ENCODE measurements around the gene CACNA1A.

The CACNA1A gene

GRCh38 chr19:13282486-13283065 is 223.7 kb downstream of the CACNA1A start:
- H3K4me1 ChIP-seq (ENCODE audit: insufficient read depth, low read length): no peaks in the 10 kb centered on the region
- no peak overlapping the region for H3K9ac ChIP-seq (ENCODE audit: low read depth, low read length)
- H3K27me3 ChIP-seq (ENCODE audit: insufficient read depth, low read length): no peaks in the 10 kb centered on the region
- no peaks in the 10 kb centered on the region for H3K9me3 ChIP-seq (ENCODE audit: insufficient read depth, low read depth, low read length)
- H3K4me3 ChIP-seq (ENCODE audit: low read length): no peak overlapping the region
- peaks cover 5% of the 10 kb centered on the region; the same call in 1 of the 2 replicates for H3K36me3 ChIP-seq (ENCODE audit: insufficient read depth, low read depth, low read length)
- H3K27ac ChIP-seq (ENCODE audit: low read length): no peak overlapping the region

GRCh38 chr19:13281567-13282291 is 224.6 kb downstream of the CACNA1A start:
- Histone ChIP-seq H3K4me3 (ENCODE audit: low read length) (no peak overlapping the region), H3K4me1 (ENCODE audit: insufficient read depth, low read length) (no peaks in the 10 kb centered on the region), H3K9me3 (ENCODE audit: insufficient read depth, low read depth, low read length) (no peaks in the 10 kb centered on the region), H3K36me3 (ENCODE audit: insufficient read depth, low read depth, low read length) (peaks cover 5% of the 10 kb centered on the region; the same call in 1 of the 2 replicates), H3K27me3 (ENCODE audit: insufficient read depth, low read length) (no peaks in the 10 kb centered on the region), H3K27ac (ENCODE audit: low read length) (no peak overlapping the region), H3K9ac (ENCODE audit: low read depth, low read length) (no peak overlapping the region)

- no peaks in the 10 kb centered on the region for H3K4me1 ChIP-seq (ENCODE audit: insufficient read depth, low read length)
- no peaks in the 10 kb centered on the region for H3K9me3 ChIP-seq (ENCODE audit: insufficient read depth, low read depth, low read length)
- no peaks in the 10 kb centered on the region for H3K27me3 ChIP-seq (ENCODE audit: insufficient read depth, low read length)
- H3K27ac ChIP-seq (ENCODE audit: low read length): no peak overlapping the region
- peaks cover 8% of the 10 kb centered on the region; the same call in 1 of the 2 replicates for H3K36me3 ChIP-seq (ENCODE audit: insufficient read depth, low read depth, low read length)
- H3K4me3 ChIP-seq (ENCODE audit: low read length): no peak overlapping the region
- no peak overlapping the region for H3K9ac ChIP-seq (ENCODE audit: low read depth, low read length)
These were observed 229.0 kb downstream of the CACNA1A start for GRCh38 chr19:13277104-13277809.

- H3K27ac ChIP-seq (ENCODE audit: low read length): no peak overlapping the region
- no peak overlapping the region for H3K9ac ChIP-seq (ENCODE audit: low read depth, low read length)
- H3K27me3 ChIP-seq (ENCODE audit: insufficient read depth, low read length): no peaks in the 10 kb centered on the region
- H3K4me3 ChIP-seq (ENCODE audit: low read length): no peak overlapping the region
- H3K4me1 ChIP-seq (ENCODE audit: insufficient read depth, low read length): no peaks in the 10 kb centered on the region
- peaks cover 3% of the 10 kb centered on the region; the same call in 1 of the 2 replicates for H3K9me3 ChIP-seq (ENCODE audit: insufficient read depth, low read depth, low read length)
- H3K36me3 ChIP-seq (ENCODE audit: insufficient read depth, low read depth, low read length): peaks cover 8% of the 10 kb centered on the region; the same call in 1 of the 2 replicates
These were observed 231.1 kb downstream of the CACNA1A start for GRCh38 chr19:13275016-13275722.

GRCh38 chr19:13270514-13271105 is 235.7 kb downstream of the CACNA1A start:
- H3K4me3 ChIP-seq (ENCODE audit: low read length): no peak overlapping the region

GRCh38 chr19:13269348-13269747 is 236.9 kb downstream of the CACNA1A start:
- Histone ChIP-seq H3K9ac (ENCODE audit: low read depth, low read length) (no peak overlapping the region), H3K4me3 (ENCODE audit: low read length) (no peak overlapping the region), H3K27ac (ENCODE audit: low read length) (no peak overlapping the region), H3K27me3 (ENCODE audit: insufficient read depth, low read length) (no peaks in the 10 kb centered on the region), H3K36me3 (ENCODE audit: insufficient read depth, low read depth, low read length) (peaks cover 1% of the 10 kb centered on the region; the same call in 1 of the 2 replicates), H3K9me3 (ENCODE audit: insufficient read depth, low read depth, low read length) (peaks cover 3% of the 10 kb centered on the region; the same call in 1 of the 2 replicates), H3K4me1 (ENCODE audit: insufficient read depth, low read length) (no peaks in the 10 kb centered on the region)

More at GRCh38 chr19:13270514-13271105, 235.7 kb downstream of the CACNA1A start:
- Histone ChIP-seq H3K36me3 (ENCODE audit: insufficient read depth, low read depth, low read length) (peaks cover 8% of the 10 kb centered on the region; the same call in 1 of the 2 replicates), H3K27me3 (ENCODE audit: insufficient read depth, low read length) (no peaks in the 10 kb centered on the region), H3K9me3 (ENCODE audit: insufficient read depth, low read depth, low read length) (peaks cover 3% of the 10 kb centered on the region; the same call in 1 of the 2 replicates), H3K9ac (ENCODE audit: low read depth, low read length) (no peak overlapping the region), H3K4me1 (ENCODE audit: insufficient read depth, low read length) (no peaks in the 10 kb centered on the region), H3K27ac (ENCODE audit: low read length) (no peak overlapping the region)

GRCh38 chr19:13267889-13268288 is 238.4 kb downstream of the CACNA1A start:
- Histone ChIP-seq H3K36me3 (ENCODE audit: insufficient read depth, low read depth, low read length) (no peaks in the 10 kb centered on the region; the same call in 1 of the 2 replicates), H3K9me3 (ENCODE audit: insufficient read depth, low read depth, low read length) (peaks cover 3% of the 10 kb centered on the region; the same call in 1 of the 2 replicates), H3K4me1 (ENCODE audit: insufficient read depth, low read length) (no peaks in the 10 kb centered on the region), H3K27ac (ENCODE audit: low read length) (no peak overlapping the region), H3K9ac (ENCODE audit: low read depth, low read length) (no peak overlapping the region), H3K4me3 (ENCODE audit: low read length) (no peak overlapping the region), H3K27me3 (ENCODE audit: insufficient read depth, low read length) (no peaks in the 10 kb centered on the region)

- no peaks in the 10 kb centered on the region; the same call in 1 of the 2 replicates for H3K36me3 ChIP-seq (ENCODE audit: insufficient read depth, low read depth, low read length)
- H3K27me3 ChIP-seq (ENCODE audit: insufficient read depth, low read length): no peaks in the 10 kb centered on the region
- peaks cover 3% of the 10 kb centered on the region; the same call in 1 of the 2 replicates for H3K9me3 ChIP-seq (ENCODE audit: insufficient read depth, low read depth, low read length)
- H3K4me3 ChIP-seq (ENCODE audit: low read length): no peak overlapping the region
- no peak overlapping the region for H3K9ac ChIP-seq (ENCODE audit: low read depth, low read length)
- H3K27ac ChIP-seq (ENCODE audit: low read length): no peak overlapping the region
- H3K4me1 ChIP-seq (ENCODE audit: insufficient read depth, low read length): no peaks in the 10 kb centered on the region
These were observed 239.1 kb downstream of the CACNA1A start for GRCh38 chr19:13267131-13267530.

- Histone ChIP-seq H3K4me1 (ENCODE audit: insufficient read depth, low read length) (no peaks in the 10 kb centered on the region; the same call in 1 of the 2 replicates), H3K9me3 (ENCODE audit: insufficient read depth, low read depth, low read length) (no peaks in the 10 kb centered on the region), H3K27me3 (ENCODE audit: insufficient read depth, low read length) (no peaks in the 10 kb centered on the region), H3K9ac (ENCODE audit: low read depth, low read length) (no peak overlapping the region), H3K36me3 (ENCODE audit: insufficient read depth, low read depth, low read length) (peaks cover under 1% of the 10 kb centered on the region; the same call in 1 of the 2 replicates), H3K27ac (ENCODE audit: low read length) (no peak overlapping the region), H3K4me3 (ENCODE audit: low read length) (no peak overlapping the region)
These were observed 243.8 kb downstream of the CACNA1A start for GRCh38 chr19:13262450-13262849.

GRCh38 chr19:13260883-13261653 is 245.2 kb downstream of the CACNA1A start:
- H3K36me3 ChIP-seq (ENCODE audit: insufficient read depth, low read depth, low read length): peaks cover 11% of the 10 kb centered on the region; the same call in 1 of the 2 replicates
- H3K4me3 ChIP-seq (ENCODE audit: low read length): no peak overlapping the region
- H3K27ac ChIP-seq (ENCODE audit: low read length): no peak overlapping the region
- H3K4me1 ChIP-seq (ENCODE audit: insufficient read depth, low read length): no peaks in the 10 kb centered on the region; the same call in 1 of the 2 replicates
- H3K27me3 ChIP-seq (ENCODE audit: insufficient read depth, low read length): no peaks in the 10 kb centered on the region
- no peak overlapping the region for H3K9ac ChIP-seq (ENCODE audit: low read depth, low read length)
- peaks cover 7% of the 10 kb centered on the region; the same call in 1 of the 2 replicates for H3K9me3 ChIP-seq (ENCODE audit: insufficient read depth, low read depth, low read length)
